ENCODE measurements around the gene ADAMTS8. TPM values are rescaled to one million over a fixed set of nuclear protein-coding genes. Genes with fewer than 3 reads are reported as not detected.

ADAMTS8 gene
- total RNA-seq, 1 donor from 2014 or later = 5.7 TPM

Other genes with a start within 250 kb of the ADAMTS8 start
- 111 TPM for gene ZBTB44, start 113.7 kb downstream of the ADAMTS8 start, total RNA-seq
- gene ADAMTS15, start 20.0 kb upstream of the ADAMTS8 start, total RNA-seq = 15.7 TPM

Data from skeletal muscle tissue (tissue), 1 donor.